GM20431 (cell line): Measurements from ENCODE around the gene ZDHHC14.

Experiments
- in situ Hi-C: fragments of 300-500 bp; cut with MseI, MboI; formaldehyde crosslinking; loops from one replicate; pipeline ENCODE4 v1.15.0; 2020; ENCODE audit warnings: low sequenced_read_pairs; ENCODE audit not compliant: unreplicated experiment

Gene ZDHHC14

GRCh38 chr6:157436944-157437336 is 56.0 kb downstream of the ZDHHC14 start:
- in situ Hi-C loops, result no loop called here

- in situ Hi-C loops, result no loop called here
Observed at GRCh38 chr6:157438611-157439111, 57.7 kb downstream of the ZDHHC14 start.

- in situ Hi-C loops, result no loop called here
Observed at GRCh38 chr6:157440171-157440570, 59.2 kb downstream of the ZDHHC14 start.

GRCh38 chr6:157442291-157442690 is 61.3 kb downstream of the ZDHHC14 start:
- in situ Hi-C loops, result no loop called here

- in situ Hi-C loops, result no loop called here
Observed at GRCh38 chr6:157443066-157443800, 62.2 kb downstream of the ZDHHC14 start.

- in situ Hi-C loops, result no loop called here
Observed at GRCh38 chr6:157445277-157446009, 64.5 kb downstream of the ZDHHC14 start.

- in situ Hi-C loops, result no loop called here
Observed at GRCh38 chr6:157447735-157448134, 66.7 kb downstream of the ZDHHC14 start.

- in situ Hi-C loops, result no loop called here
Observed at GRCh38 chr6:157449610-157450009, 68.6 kb downstream of the ZDHHC14 start.

- in situ Hi-C loops, result no loop called here
Observed at GRCh38 chr6:157450931-157451742, 70.1 kb downstream of the ZDHHC14 start.

- in situ Hi-C loops, result no loop called here
Observed at GRCh38 chr6:157452096-157452495, 71.1 kb downstream of the ZDHHC14 start.

- in situ Hi-C loops, result no loop called here
Observed at GRCh38 chr6:157453131-157453530, 72.1 kb downstream of the ZDHHC14 start.

- in situ Hi-C loops, result no loop called here
Observed at GRCh38 chr6:157453978-157454377, 73.0 kb downstream of the ZDHHC14 start.

- in situ Hi-C loops, result no loop called here
Observed at GRCh38 chr6:157454762-157455714, 74.0 kb downstream of the ZDHHC14 start.

- in situ Hi-C loops, result no loop called here
Observed at GRCh38 chr6:157455731-157456523, 74.9 kb downstream of the ZDHHC14 start.

- in situ Hi-C loops, result no loop called here
Observed at GRCh38 chr6:157456524-157456829, 75.5 kb downstream of the ZDHHC14 start.

- in situ Hi-C loops, result no loop called here
Observed at GRCh38 chr6:157457787-157458186, 76.8 kb downstream of the ZDHHC14 start.

- in situ Hi-C loops, result no loop called here
Observed at GRCh38 chr6:157459327-157459726, 78.3 kb downstream of the ZDHHC14 start.

- in situ Hi-C loops, result no loop called here
Observed at GRCh38 chr6:157460182-157460999, 79.4 kb downstream of the ZDHHC14 start.
